CD4-positive, CD25-positive, alpha-beta regulatory T cell (primary cell): Measurements from ENCODE around the gene RHOJ. TPM values are rescaled to one million over a fixed set of nuclear protein-coding genes. Genes with fewer than 3 reads are reported as not detected.
A peak's percentile ranks its signal among the peaks of the same experiment; 100 is the strongest.
"Not testable (repeated sequence)": the region's sequence is repeated elsewhere in the genome, so short reads cannot be mapped to it uniquely, and the experiment has no call there.

ENCODE experiments used
- ATAC-seq, 2 donors: fragments of 150-1000 bp; cut with Tn5 transposase; one replicate each; pipeline ENCODE4 v1.10.0; 2021; ENCODE audit warnings: low read depth in 2 of 2, moderate number of reproducible peaks in 2 of 2, moderate library complexity in 1 of 2
- DNase-seq, 3 donors: peaks; one replicate each; pipeline versions ENCODE4 v3.0.0 to v3.0.0-alpha.2; 2012 to 2022; ENCODE audit warnings: mixed read lengths in 1 of 3
- H3K27ac ChIP-seq: one replicate; pipeline ENCODE4 v1.7.0; 2013; ENCODE audit warnings: mild to moderate bottlenecking, low read length; ENCODE audit not compliant: insufficient read depth, poor library complexity, severe bottlenecking
- H3K27me3 ChIP-seq: one replicate; pipeline ENCODE4 v1.7.0; 2013; ENCODE audit warnings: low read length; ENCODE audit not compliant: control insufficient read depth, insufficient read depth
- H3K36me3 ChIP-seq: one replicate; pipeline ENCODE4 v1.7.0; 2013; ENCODE audit warnings: mild to moderate bottlenecking, low read length, moderate library complexity; ENCODE audit not compliant: control insufficient read depth, insufficient read depth
- H3K4me1 ChIP-seq: 2 replicates; pipeline ENCODE4 v1.7.0; 2013; ENCODE audit warnings: mild to moderate bottlenecking, low read length; ENCODE audit not compliant: insufficient read depth, control insufficient read depth, poor library complexity, severe bottlenecking
- H3K4me3 ChIP-seq: one replicate; pipeline ENCODE4 v1.7.0; 2013; ENCODE audit warnings: low read depth, mild to moderate bottlenecking, low read length, moderate library complexity
- H3K9me3 ChIP-seq, 2 experiments: 1 replicate in 1 of 2; 2 replicates in 1 of 2; pipeline ENCODE4 v1.7.0; 2013; ENCODE audit warnings: low read length in 2 of 2, mild to moderate bottlenecking in 1 of 2, moderate library complexity in 1 of 2; ENCODE audit not compliant: control insufficient read depth in 2 of 2
- H3K27ac Mint-ChIP-seq, 3 donors: one replicate each; pipeline ENCODE4 v1.8.0; 2020 to 2022; ENCODE audit warnings: mild to moderate bottlenecking in 3 of 3, mixed read lengths in 3 of 3, moderate library complexity in 2 of 3
- H3K27me3 Mint-ChIP-seq: one replicate; pipeline ENCODE4 v1.8.0; 2022; ENCODE audit warnings: mild to moderate bottlenecking, mixed read lengths
- H3K36me3 Mint-ChIP-seq: one replicate; pipeline ENCODE4 v1.8.0; 2020; ENCODE audit warnings: mixed read lengths
- H3K4me1 Mint-ChIP-seq, 4 donors: one replicate each; pipeline ENCODE4 v1.8.0; 2020 to 2022; ENCODE audit warnings: mixed read lengths in 4 of 4, mild to moderate bottlenecking in 1 of 4
- H3K4me3 Mint-ChIP-seq, 4 donors: one replicate each; pipeline ENCODE4 v1.8.0; 2020 to 2022; ENCODE audit warnings: mild to moderate bottlenecking in 4 of 4, mixed read lengths in 4 of 4, moderate library complexity in 3 of 4
- H3K9me3 Mint-ChIP-seq, 7 donors: one replicate each; pipeline ENCODE4 v1.8.0; 2020 to 2022; ENCODE audit warnings: mixed read lengths in 7 of 7, mild to moderate bottlenecking in 3 of 7, moderate library complexity in 2 of 7
- polyA plus RNA-seq, 4 donors: library from polyadenylated mRNA; unstranded; fragments of 300-500 nt; fragmentation: Illumina TruSeq; gene quantifications; one replicate each; pipeline ENCODE4 v1.2.3, GENCODE V29; 2021
- total RNA-seq: library from RNA; stranded (reverse); gene quantifications from one replicate; pipeline ENCODE4 v1.2.3, GENCODE V29; 2022

Gene RHOJ
- total and polyA plus RNA-seq, 5 donors from 2014 or later: not detected

DNA sequence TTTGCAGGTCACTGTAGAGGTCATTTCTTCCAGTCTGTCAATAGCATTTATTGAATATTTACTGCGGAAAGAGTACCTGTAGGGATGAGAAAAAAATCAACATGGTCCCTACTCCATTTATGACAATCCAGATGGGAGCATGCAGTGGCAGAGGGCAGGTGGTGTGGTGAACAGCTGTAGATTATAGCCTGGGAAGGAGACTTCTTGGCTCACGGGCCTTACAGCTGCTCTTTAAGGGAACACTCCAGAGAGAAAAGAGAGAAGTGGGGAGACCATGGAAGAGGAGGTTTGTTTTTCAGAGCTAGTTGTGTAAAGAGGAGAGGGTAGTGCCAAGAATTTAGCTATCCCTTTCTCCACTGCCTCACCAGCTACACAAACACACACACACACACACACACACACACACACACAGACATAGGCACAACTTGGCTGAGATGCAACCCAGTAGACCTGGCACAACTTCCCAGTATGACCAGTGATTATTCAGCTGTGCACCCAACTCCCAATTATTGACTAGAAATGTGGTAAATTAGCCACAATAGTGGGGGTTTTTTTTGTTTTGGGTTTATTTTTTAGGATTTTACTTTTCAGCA lies 73.4 kb downstream of the RHOJ start:
- H3K4me1 ChIP-seq: no peaks in the 10 kb centered on the region
- Mint-ChIP-seq H3K4me1 (no peaks in the 10 kb centered on the region), H3K4me3 (no peak overlapping the region), H3K27ac (no peak overlapping the region), H3K27me3 (peaks cover 4% of the 10 kb centered on the region), H3K36me3 (no peaks in the 10 kb centered on the region), H3K9me3 (no peaks in the 10 kb centered on the region)
- H3K27me3 ChIP-seq: peaks cover 8% of the 10 kb centered on the region
- H3K4me3 ChIP-seq: no peak overlapping the region
- ATAC-seq: no peak
- H3K36me3 ChIP-seq: no peaks in the 10 kb centered on the region
- H3K27ac ChIP-seq: no peak overlapping the region
- DNase-seq: no peak
- no peaks in the 10 kb centered on the region for H3K9me3 ChIP-seq

DNA sequence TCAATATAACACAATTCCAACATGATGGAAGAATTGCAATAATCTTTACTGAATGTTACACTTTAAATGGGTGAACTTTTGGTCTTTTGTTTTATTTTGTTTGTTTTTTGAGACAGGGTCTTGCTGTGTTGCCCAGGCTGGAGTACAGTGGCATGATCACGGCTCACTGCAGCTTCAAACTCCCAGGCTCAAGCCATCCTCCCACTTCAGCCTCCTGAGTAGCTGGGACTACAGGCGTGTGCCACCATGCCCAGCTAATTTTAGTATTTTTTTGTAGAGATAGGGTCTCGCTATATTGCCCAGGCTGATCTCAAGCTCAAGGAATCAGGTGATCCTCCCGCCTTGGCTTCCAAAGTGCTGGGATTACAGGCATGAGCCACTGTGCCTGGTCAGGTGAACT lies 75.7 kb downstream of the RHOJ start:
- H3K4me1 ChIP-seq, H3K9me3 Mint-ChIP-seq, H3K4me3 Mint-ChIP-seq, H3K4me1 Mint-ChIP-seq, H3K4me3 ChIP-seq, H3K27ac ChIP-seq, DNase-seq, ATAC-seq, H3K36me3 ChIP-seq, H3K36me3 Mint-ChIP-seq, H3K27ac Mint-ChIP-seq, H3K27me3 Mint-ChIP-seq, H3K9me3 ChIP-seq: not testable (repeated sequence)
- H3K27me3 ChIP-seq: peaks cover 15% of the 10 kb centered on the region

DNA sequence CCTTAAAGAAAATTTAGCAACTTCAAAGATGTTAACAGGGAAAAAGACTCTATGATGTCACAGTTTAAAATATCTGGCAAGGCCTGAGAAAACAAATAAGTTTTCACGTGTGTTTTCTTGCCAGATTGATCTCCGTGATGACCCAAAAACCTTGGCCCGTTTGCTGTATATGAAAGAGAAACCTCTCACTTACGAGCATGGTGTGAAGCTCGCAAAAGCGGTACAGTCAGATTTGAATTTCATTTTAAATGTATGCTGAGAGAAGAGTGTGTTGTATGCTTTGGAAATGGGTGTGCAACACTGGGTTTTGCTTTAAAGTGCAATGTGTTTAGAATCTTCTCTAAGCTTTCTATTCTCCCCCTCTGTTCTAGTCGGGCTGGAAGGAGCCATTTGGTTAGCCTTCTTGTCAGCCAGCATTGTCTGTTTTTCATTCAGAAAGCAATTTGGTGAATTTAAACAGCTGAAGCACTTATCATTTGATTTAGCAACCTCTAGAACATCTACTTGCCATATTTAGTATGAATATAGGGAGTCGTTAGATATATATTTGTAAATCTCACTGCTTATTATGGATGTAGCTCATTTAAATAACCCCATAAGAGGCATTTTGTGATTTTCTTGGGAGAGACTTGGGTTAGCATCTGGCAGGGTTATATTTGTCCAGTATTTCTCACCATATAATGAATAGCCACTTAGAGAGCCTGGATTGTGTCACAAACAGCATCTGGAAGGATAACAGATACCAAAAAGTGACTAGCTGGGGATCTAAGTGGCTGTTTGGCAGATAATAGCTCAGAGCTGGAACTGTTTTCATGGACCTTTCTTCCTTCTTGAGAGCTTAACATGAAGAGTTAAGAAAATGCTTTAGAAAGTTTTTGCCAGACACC lies 79.0 kb downstream of the RHOJ start:
- Histone ChIP-seq H3K4me3 (peak overlapping the region; percentile 72), H3K36me3 (no peaks in the 10 kb centered on the region), H3K4me1 (no peaks in the 10 kb centered on the region), H3K9me3 (no peaks in the 10 kb centered on the region), H3K27me3 (peaks cover 15% of the 10 kb centered on the region), H3K27ac (no peak overlapping the region)
- no peaks in the 10 kb centered on the region for H3K36me3 Mint-ChIP-seq
- DNase-seq (peak in 1 of 3 donors; percentile 10), ATAC-seq (no peak)
- no peak overlapping the region for H3K4me3 Mint-ChIP-seq
- H3K4me1 Mint-ChIP-seq: no peaks in the 10 kb centered on the region
- H3K27me3 Mint-ChIP-seq: no peaks in the 10 kb centered on the region
- H3K27ac Mint-ChIP-seq: no peak overlapping the region
- H3K9me3 Mint-ChIP-seq: no peaks in the 10 kb centered on the region

DNA sequence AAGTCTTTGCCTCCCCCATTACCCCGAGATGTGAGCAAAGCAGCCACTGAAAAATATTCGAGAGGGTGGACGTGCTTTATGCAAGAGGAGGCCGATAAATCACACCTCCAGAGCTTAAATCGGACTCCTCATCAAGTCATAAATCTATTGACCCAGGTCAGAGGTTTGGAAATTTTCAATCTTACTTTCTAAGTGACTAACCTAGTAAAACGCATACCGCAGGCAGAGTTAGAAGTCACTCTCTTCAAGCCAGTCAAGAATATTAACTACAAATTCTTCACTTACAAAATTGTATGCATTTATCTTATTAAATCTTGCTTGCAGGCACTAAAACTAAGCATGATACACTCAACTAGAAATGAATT lies 79.6 kb downstream of the RHOJ start:
- Histone ChIP-seq H3K36me3 (no peaks in the 10 kb centered on the region), H3K9me3 (no peaks in the 10 kb centered on the region), H3K4me1 (no peaks in the 10 kb centered on the region), H3K4me3 (peak overlapping the region; percentile 72), H3K27me3 (peaks cover 15% of the 10 kb centered on the region), H3K27ac (no peak overlapping the region)
- no peak for ATAC-seq
- H3K27ac Mint-ChIP-seq: no peak overlapping the region
- H3K4me1 Mint-ChIP-seq: no peaks in the 10 kb centered on the region
- no peaks in the 10 kb centered on the region for H3K36me3 Mint-ChIP-seq
- no peaks in the 10 kb centered on the region for H3K9me3 Mint-ChIP-seq
- no peak for DNase-seq
- peaks cover 4% of the 10 kb centered on the region for H3K27me3 Mint-ChIP-seq
- H3K4me3 Mint-ChIP-seq: no peak overlapping the region

DNA sequence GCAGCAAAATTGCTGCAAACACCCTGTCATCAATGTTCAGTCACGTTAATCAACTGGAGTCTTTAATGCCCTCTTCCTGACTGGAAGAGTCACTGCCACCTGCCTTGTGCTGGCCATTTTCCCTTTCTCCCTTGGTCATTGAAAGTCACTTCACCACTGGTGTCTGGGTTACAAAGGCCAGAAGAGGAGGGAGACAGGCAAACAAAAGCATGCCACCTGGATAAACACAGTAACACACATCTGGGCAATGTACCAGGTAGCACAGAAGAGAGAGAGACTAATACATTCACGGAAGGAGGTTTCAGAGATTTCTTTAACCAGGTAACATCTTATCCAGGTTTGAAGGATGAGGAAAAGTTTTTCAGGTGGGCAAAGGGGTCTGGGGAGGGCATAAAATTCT lies 81.8 kb downstream of the RHOJ start:
- Histone ChIP-seq H3K27me3 (peaks cover 9% of the 10 kb centered on the region), H3K4me1 (no peaks in the 10 kb centered on the region), H3K9me3 (no peaks in the 10 kb centered on the region), H3K36me3 (no peaks in the 10 kb centered on the region), H3K4me3 (no peak overlapping the region), H3K27ac (no peak overlapping the region)
- ATAC-seq: no peak
- no peaks in the 10 kb centered on the region for H3K36me3 Mint-ChIP-seq
- H3K27me3 Mint-ChIP-seq: peaks cover 11% of the 10 kb centered on the region
- DNase-seq: no peak
- H3K4me3 Mint-ChIP-seq: no peak overlapping the region
- no peaks in the 10 kb centered on the region for H3K9me3 Mint-ChIP-seq
- H3K27ac Mint-ChIP-seq: no peak overlapping the region
- H3K4me1 Mint-ChIP-seq: no peaks in the 10 kb centered on the region

DNA sequence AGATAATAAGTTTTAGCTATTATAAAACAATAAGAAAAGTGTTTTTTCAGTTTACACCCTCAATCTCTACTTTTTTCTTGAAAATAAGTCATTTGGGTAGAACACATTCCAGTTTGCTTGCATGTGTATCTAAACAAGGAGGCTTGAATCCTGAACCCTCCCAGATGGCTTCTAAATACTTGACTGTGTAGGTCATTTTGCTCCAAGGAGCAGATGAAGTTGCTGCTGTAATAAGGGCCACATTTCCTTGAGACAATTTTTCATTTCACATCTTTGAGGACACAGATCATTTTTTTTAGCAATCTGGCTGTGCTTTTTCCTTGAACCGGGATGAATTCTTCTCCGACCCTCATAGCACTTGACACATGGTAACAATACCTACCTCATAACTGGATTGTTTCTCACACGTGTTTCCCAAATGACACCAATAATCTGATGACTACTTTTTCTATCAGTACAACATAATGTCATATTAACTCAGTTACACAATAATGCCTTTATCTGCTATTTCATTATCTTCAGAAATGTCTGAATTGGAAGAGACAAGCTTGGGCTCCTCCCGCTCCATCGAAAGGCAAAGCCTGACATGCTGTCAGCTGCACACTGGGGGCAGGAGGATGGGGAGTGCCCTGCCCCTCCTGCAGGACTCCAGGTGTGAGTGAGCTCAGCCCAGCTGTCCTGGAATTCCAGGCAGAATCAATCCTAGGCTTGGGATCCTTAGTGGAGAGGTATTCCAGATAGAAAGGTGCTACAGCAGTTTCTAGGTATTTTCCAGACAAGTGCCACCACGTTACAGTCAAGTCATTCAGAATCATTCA lies 83.6 kb downstream of the RHOJ start:
- Mint-ChIP-seq H3K4me1 (no peaks in the 10 kb centered on the region), H3K27me3 (peaks cover 11% of the 10 kb centered on the region), H3K36me3 (no peaks in the 10 kb centered on the region), H3K27ac (no peak overlapping the region), H3K4me3 (no peak overlapping the region), H3K9me3 (no peaks in the 10 kb centered on the region)
- Histone ChIP-seq H3K36me3 (no peaks in the 10 kb centered on the region), H3K27me3 (peaks cover 9% of the 10 kb centered on the region), H3K9me3 (no peaks in the 10 kb centered on the region), H3K27ac (no peak overlapping the region), H3K4me1 (no peaks in the 10 kb centered on the region), H3K4me3 (no peak overlapping the region)
- DNase-seq (no peak), ATAC-seq (no peak)

DNA sequence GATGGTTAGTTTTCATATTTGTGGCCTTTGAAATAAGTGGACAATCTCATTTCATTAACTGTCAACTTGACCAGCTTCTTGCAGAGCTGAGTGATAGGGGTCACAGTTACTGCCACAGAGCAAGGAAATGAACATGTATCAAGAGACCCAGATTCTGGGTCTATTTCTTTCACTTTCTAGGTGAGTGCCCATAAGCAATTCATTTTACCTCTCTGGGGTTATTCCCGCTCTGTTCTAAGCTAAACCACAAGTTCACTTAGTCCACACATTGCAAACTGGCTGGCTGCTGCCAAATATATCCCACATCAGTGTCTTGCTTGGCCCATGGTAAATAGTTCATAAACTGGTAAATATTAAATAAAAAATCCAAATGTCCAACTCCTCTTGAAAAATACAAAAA lies 84.6 kb downstream of the RHOJ start:
- ATAC-seq: no peak
- H3K9me3 ChIP-seq: no peaks in the 10 kb centered on the region
- DNase-seq: no peak
- no peak overlapping the region for H3K27ac ChIP-seq
- Mint-ChIP-seq H3K9me3 (no peaks in the 10 kb centered on the region), H3K4me3 (no peak overlapping the region), H3K4me1 (no peaks in the 10 kb centered on the region), H3K36me3 (no peaks in the 10 kb centered on the region), H3K27ac (no peak overlapping the region), H3K27me3 (peaks cover 11% of the 10 kb centered on the region)
- H3K36me3 ChIP-seq: no peaks in the 10 kb centered on the region
- H3K4me3 ChIP-seq: no peak overlapping the region
- peaks cover 8% of the 10 kb centered on the region for H3K27me3 ChIP-seq
- H3K4me1 ChIP-seq: no peaks in the 10 kb centered on the region
